ENCODE data around the gene GABRB1.

The GABRB1 gene

DNA sequence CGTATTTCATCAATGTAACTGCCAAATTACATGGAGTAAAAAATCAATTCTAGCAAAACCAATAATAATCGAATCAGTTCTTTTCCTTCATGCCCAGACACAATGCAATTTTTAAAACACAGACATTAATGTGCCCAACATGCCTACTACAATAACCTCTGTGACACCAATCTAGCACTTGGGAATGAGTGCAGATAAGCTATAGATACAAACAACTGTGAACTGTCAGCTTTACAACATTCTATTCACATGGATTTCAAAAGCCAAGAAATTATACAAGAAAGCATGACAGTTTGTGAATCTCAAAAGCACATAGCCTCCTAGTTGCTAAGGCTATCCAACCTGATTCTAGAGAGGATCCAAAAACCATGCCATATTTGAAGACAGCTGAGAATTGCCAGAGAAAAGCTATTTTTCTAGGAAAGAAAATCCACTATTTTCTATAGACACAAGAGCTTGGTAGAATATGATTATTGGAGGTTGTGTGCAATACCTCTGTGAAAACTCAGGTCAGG lies 351.5 kb downstream of the GABRB1 start:
- ChIA-PET POLR2A (no interaction called here), CTCF (interaction anchor here (0.6 to 1.3 kb wide), 8 partner anchors 9 to 576 kb away, joined by 3 to 5 read pairs (median 3); no protein-coding TSS in a partner anchor)
- Histone ChIP-seq H3K4me1 (ENCODE audit: control insufficient read depth, insufficient read depth, low read length) (no peaks in the 10 kb centered on the region), H3K27ac (ENCODE audit: extremely low read depth, low read depth, low read length) (no peak overlapping the region), H3K4me3 (ENCODE audit: low read depth, low read length) (no peak overlapping the region), H3K36me3 (ENCODE audit: control insufficient read depth in 2 of 2, insufficient read depth in 1 of 2, low read length in 2 of 2) (no peaks in the 10 kb centered on the region), H3K9me3 (ENCODE audit: control insufficient read depth, insufficient read depth, low read depth, low read length) (no peaks in the 10 kb centered on the region)
- no peak for TF ChIP-seq ZNF138 (tag by site-specific recombination; IDR thresholded peaks at IDR 0.05; ENCODE audit: borderline replicate concordance)
- TF ChIP-seq ZNF639 (tag by site-specific recombination; IDR thresholded peaks at IDR 0.05), result no peak
- no peak for TF ChIP-seq AEBP2 (tag by site-specific recombination; IDR thresholded peaks at IDR 0.05; ENCODE audit: borderline replicate concordance)
- no peak for TF ChIP-seq ZNF423 (tag by site-specific recombination; IDR thresholded peaks at IDR 0.05)
- TF ChIP-seq, protein P1, sequence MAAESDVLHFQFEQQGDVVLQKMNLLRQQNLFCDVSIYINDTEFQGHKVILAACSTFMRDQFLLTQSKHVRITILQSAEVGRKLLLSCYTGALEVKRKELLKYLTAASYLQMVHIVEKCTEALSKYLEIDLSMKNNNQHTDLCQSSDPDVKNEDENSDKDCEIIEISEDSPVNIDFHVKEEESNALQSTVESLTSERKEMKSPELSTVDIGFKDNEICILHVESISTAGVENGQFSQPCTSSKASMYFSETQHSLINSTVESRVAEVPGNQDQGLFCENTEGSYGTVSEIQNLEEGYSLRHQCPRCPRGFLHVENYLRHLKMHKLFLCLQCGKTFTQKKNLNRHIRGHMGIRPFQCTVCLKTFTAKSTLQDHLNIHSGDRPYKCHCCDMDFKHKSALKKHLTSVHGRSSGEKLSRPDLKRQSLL (tag by site-specific recombination; IDR thresholded peaks at IDR 0.05), result no peak
- no peak for TF ChIP-seq ZNF777 (tag by site-specific recombination; IDR thresholded peaks at IDR 0.05; ENCODE audit: borderline replicate concordance)
- no peak for TF ChIP-seq ZNF24 (tag by site-specific recombination; IDR thresholded peaks at IDR 0.05)
- TF ChIP-seq, protein P2, sequence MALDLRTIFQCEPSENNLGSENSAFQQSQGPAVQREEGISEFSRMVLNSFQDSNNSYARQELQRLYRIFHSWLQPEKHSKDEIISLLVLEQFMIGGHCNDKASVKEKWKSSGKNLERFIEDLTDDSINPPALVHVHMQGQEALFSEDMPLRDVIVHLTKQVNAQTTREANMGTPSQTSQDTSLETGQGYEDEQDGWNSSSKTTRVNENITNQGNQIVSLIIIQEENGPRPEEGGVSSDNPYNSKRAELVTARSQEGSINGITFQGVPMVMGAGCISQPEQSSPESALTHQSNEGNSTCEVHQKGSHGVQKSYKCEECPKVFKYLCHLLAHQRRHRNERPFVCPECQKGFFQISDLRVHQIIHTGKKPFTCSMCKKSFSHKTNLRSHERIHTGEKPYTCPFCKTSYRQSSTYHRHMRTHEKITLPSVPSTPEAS (tag by site-specific recombination; IDR thresholded peaks at IDR 0.05), result no peak
- no peak for TF ChIP-seq ZNF174 (tag by site-specific recombination; IDR thresholded peaks at IDR 0.05)
- TF ChIP-seq ZNF837 (tag by site-specific recombination; IDR thresholded peaks at IDR 0.05), result no peak
- no peak for TF ChIP-seq ZBTB26 (tag by site-specific recombination; optimal IDR thresholded peaks at IDR 0.05)
- TF ChIP-seq ZSCAN30 (tag by site-specific recombination; IDR thresholded peaks at IDR 0.05), result no peak
- no peak for TF ChIP-seq ZNF600 (tag by site-specific recombination; IDR thresholded peaks at IDR 0.05)
- TF ChIP-seq ZNF624 (tag by site-specific recombination; IDR thresholded peaks at IDR 0.05), result no peak
- no peak for TF ChIP-seq KLF7 (tag by site-specific recombination; IDR thresholded peaks at IDR 0.05; ENCODE audit: borderline replicate concordance)
- TF ChIP-seq ZNF132 (tag by site-specific recombination; IDR thresholded peaks at IDR 0.05; ENCODE audit: borderline replicate concordance), result no peak

- H3K36me3 ChIP-seq (ENCODE audit: control insufficient read depth in 2 of 2, insufficient read depth in 1 of 2, low read length in 2 of 2), result no peaks in the 10 kb centered on the region
- H3K4me3 ChIP-seq (ENCODE audit: low read depth, low read length), result no peak overlapping the region
- H3K4me1 ChIP-seq (ENCODE audit: control insufficient read depth, insufficient read depth, low read length), result no peaks in the 10 kb centered on the region
- no peaks in the 10 kb centered on the region for H3K9me3 ChIP-seq (ENCODE audit: control insufficient read depth, insufficient read depth, low read depth, low read length)
- no peak overlapping the region for H3K27ac ChIP-seq (ENCODE audit: extremely low read depth, low read depth, low read length)
- ChIA-PET POLR2A (no interaction called here), CTCF (interaction anchor here (0.6 to 1.2 kb wide), 4 partner anchors 8 to 180 kb away, joined by 3 to 5 read pairs (median 4); no protein-coding TSS in a partner anchor)
- no peak for TF ChIP-seq ZNF670 (tag by site-specific recombination; IDR thresholded peaks at IDR 0.05; ENCODE audit: low read depth)
- TF ChIP-seq ZNF248 (tag by site-specific recombination; IDR thresholded peaks at IDR 0.05), result no peak
- no peak for TF ChIP-seq ZNF610 (tag by site-specific recombination; IDR thresholded peaks at IDR 0.05; ENCODE audit: borderline replicate concordance)
- TF ChIP-seq ZNF155 (tag by site-specific recombination; IDR thresholded peaks at IDR 0.05), result no peak
- peak; percentile 56 for TF ChIP-seq ZNF654 (tag by site-specific recombination; IDR thresholded peaks at IDR 0.05; ENCODE audit: low read depth)
- no peak for TF ChIP-seq IKZF3 (tag by site-specific recombination; IDR thresholded peaks at IDR 0.05)
- TF ChIP-seq, protein P3, sequence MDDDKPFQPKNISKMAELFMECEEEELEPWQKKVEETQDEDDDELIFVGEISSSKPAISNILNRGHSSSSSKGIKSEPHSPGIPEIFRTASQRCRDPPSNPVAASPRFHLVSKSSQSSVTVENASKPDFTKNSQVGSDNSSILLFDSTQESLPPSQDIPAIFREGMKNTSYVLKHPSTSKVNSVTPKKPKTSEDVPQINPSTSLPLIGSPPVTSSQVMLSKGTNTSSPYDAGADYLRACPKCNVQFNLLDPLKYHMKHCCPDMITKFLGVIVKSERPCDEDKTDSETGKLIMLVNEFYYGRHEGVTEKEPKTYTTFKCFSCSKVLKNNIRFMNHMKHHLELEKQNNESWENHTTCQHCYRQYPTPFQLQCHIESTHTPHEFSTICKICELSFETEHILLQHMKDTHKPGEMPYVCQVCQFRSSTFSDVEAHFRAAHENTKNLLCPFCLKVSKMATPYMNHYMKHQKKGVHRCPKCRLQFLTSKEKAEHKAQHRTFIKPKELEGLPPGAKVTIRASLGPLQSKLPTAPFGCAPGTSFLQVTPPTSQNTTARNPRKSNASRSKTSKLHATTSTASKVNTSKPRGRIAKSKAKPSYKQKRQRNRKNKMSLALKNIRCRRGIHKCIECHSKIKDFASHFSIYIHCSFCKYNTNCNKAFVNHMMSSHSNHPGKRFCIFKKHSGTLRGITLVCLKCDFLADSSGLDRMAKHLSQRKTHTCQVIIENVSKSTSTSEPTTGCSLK (tag by site-specific recombination; IDR thresholded peaks at IDR 0.05), result no peak
- no peak for TF ChIP-seq ZNF785 (tag by site-specific recombination; IDR thresholded peaks at IDR 0.05)
These were observed 352.6 kb downstream of the GABRB1 start for GRCh38 chr4:47383829-47384427.
